ENCODE measurements around the gene IRF1.

DNA sequence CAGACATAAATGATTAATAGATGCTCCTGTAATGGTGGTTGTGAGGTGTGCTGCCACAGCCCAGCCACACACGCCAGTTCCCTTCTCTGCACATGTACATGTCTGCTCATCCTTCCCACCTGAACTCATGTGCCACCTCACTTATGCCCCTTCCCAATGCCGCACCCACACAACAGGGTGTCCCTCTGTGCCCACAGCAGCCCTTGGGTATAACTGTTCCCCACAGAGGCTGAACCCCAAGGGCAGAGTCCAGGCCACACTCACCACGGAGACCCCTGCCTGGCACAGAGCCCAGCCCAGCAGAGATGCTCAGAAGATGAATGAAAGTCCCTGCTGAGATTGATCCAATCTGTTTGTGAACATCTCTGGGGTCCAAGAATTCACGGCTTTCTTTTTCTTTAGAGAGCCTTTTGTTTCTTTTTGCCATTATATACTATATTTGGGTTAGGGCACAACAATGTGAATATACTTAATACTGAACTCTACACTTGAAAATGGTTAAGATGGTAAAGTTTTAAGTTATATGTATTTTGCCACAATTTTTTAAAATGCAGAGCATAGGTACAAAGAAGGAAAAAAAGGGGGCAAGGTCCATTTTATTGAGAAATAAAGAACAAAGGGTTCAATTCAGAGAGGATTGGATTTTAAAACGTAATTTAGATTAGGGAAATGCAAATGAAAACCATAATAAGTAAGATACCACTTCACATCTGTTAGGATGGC is 29.6 kb downstream of the IRF1 start:
- TF ChIP-seq, protein P1, sequence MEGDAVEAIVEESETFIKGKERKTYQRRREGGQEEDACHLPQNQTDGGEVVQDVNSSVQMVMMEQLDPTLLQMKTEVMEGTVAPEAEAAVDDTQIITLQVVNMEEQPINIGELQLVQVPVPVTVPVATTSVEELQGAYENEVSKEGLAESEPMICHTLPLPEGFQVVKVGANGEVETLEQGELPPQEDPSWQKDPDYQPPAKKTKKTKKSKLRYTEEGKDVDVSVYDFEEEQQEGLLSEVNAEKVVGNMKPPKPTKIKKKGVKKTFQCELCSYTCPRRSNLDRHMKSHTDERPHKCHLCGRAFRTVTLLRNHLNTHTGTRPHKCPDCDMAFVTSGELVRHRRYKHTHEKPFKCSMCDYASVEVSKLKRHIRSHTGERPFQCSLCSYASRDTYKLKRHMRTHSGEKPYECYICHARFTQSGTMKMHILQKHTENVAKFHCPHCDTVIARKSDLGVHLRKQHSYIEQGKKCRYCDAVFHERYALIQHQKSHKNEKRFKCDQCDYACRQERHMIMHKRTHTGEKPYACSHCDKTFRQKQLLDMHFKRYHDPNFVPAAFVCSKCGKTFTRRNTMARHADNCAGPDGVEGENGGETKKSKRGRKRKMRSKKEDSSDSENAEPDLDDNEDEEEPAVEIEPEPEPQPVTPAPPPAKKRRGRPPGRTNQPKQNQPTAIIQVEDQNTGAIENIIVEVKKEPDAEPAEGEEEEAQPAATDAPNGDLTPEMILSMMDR (IDR thresholded peaks at IDR 0.05) = no peak
- TF ChIP-seq POLR2A (IDR thresholded peaks at IDR 0.05; ENCODE audit: low read depth) = no peak
